Stimulated activated naive CD8-positive, alpha-beta T cell treated with anti-CD3 and anti-CD28 coated beads, Interleukin-15, Interleukin-2, amounts not matched to agents 100 ng/mL and 50 ng/mL, for 24 hours (primary cell): ENCODE results near the gene POTEG.
"Not testable (repeated sequence)": the region's sequence is repeated elsewhere in the genome, so short reads cannot be mapped to it uniquely, and the experiment has no call there.

Experiments used
- H3K27ac Mint-ChIP-seq: one replicate; pipeline ENCODE4 v1.8.0; 2021; ENCODE audit warnings: mild to moderate bottlenecking, mixed read lengths
- H3K27me3 Mint-ChIP-seq: one replicate; pipeline ENCODE4 v1.8.0; 2021; ENCODE audit warnings: mixed read lengths
- H3K36me3 Mint-ChIP-seq: one replicate; pipeline ENCODE4 v1.8.0; 2021; ENCODE audit warnings: low read depth, mixed read lengths
- H3K4me1 Mint-ChIP-seq: one replicate; pipeline ENCODE4 v1.8.0; 2021; ENCODE audit warnings: low read depth, mixed read lengths
- H3K4me3 Mint-ChIP-seq: one replicate; pipeline ENCODE4 v1.8.0; 2021; ENCODE audit warnings: mild to moderate bottlenecking, mixed read lengths
- H3K9me3 Mint-ChIP-seq: one replicate; pipeline ENCODE4 v1.8.0; 2021; ENCODE audit warnings: mixed read lengths

Gene POTEG

GRCh38 chr14:19386996-19387395 lies 47.1 kb downstream of the POTEG start:
- not testable (repeated sequence) for H3K27me3 Mint-ChIP-seq, H3K4me3 Mint-ChIP-seq, H3K36me3 Mint-ChIP-seq, H3K9me3 Mint-ChIP-seq, H3K27ac Mint-ChIP-seq, H3K4me1 Mint-ChIP-seq

- not testable (repeated sequence) for H3K36me3 Mint-ChIP-seq, H3K4me1 Mint-ChIP-seq, H3K9me3 Mint-ChIP-seq, H3K27ac Mint-ChIP-seq, H3K4me3 Mint-ChIP-seq, H3K27me3 Mint-ChIP-seq
These were observed 47.8 kb downstream of the POTEG start for GRCh38 chr14:19386309-19386708.

GRCh38 chr14:19384088-19384781 lies 49.9 kb downstream of the POTEG start:
- H3K27ac Mint-ChIP-seq, H3K27me3 Mint-ChIP-seq, H3K4me3 Mint-ChIP-seq, H3K36me3 Mint-ChIP-seq, H3K9me3 Mint-ChIP-seq, H3K4me1 Mint-ChIP-seq: not testable (repeated sequence)

GRCh38 chr14:19383008-19383584 lies 51.0 kb downstream of the POTEG start:
- H3K9me3 Mint-ChIP-seq, H3K27ac Mint-ChIP-seq, H3K4me1 Mint-ChIP-seq, H3K4me3 Mint-ChIP-seq, H3K27me3 Mint-ChIP-seq, H3K36me3 Mint-ChIP-seq: not testable (repeated sequence)

DNA sequence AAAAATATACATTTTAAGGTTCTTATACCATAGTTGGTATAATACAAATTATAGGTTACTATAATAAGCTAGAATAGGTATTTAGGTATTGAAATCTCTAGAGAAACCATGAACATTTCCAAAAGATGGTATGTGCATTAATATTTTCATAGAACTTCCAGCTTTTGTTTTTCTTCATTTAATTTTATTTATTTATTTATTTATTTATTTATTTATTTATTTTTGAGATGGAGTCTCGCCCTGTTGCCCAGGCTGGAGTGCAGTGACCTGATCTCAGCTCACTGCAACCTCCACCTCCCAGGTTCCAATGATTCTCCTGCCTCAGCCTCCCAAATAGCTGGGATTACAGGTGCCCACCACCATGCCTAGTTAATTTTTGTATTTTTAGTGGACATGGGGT lies 54.0 kb downstream of the POTEG start:
- H3K9me3 Mint-ChIP-seq, H3K36me3 Mint-ChIP-seq, H3K27ac Mint-ChIP-seq, H3K4me1 Mint-ChIP-seq, H3K4me3 Mint-ChIP-seq, H3K27me3 Mint-ChIP-seq: not testable (repeated sequence)

- H3K36me3 Mint-ChIP-seq, H3K27me3 Mint-ChIP-seq, H3K27ac Mint-ChIP-seq, H3K4me1 Mint-ChIP-seq, H3K9me3 Mint-ChIP-seq, H3K4me3 Mint-ChIP-seq: not testable (repeated sequence)
These were observed 59.7 kb downstream of the POTEG start for GRCh38 chr14:19374451-19374903.

GRCh38 chr14:19372813-19373500 lies 61.2 kb downstream of the POTEG start:
- H3K4me1 Mint-ChIP-seq, H3K27me3 Mint-ChIP-seq, H3K9me3 Mint-ChIP-seq, H3K36me3 Mint-ChIP-seq, H3K27ac Mint-ChIP-seq, H3K4me3 Mint-ChIP-seq: not testable (repeated sequence)

- not testable (repeated sequence) for H3K27me3 Mint-ChIP-seq, H3K27ac Mint-ChIP-seq, H3K9me3 Mint-ChIP-seq, H3K4me1 Mint-ChIP-seq, H3K36me3 Mint-ChIP-seq, H3K4me3 Mint-ChIP-seq
These were observed 62.4 kb downstream of the POTEG start for GRCh38 chr14:19371767-19372166.

- H3K27ac Mint-ChIP-seq, H3K4me1 Mint-ChIP-seq, H3K36me3 Mint-ChIP-seq, H3K9me3 Mint-ChIP-seq, H3K4me3 Mint-ChIP-seq, H3K27me3 Mint-ChIP-seq: not testable (repeated sequence)
These were observed 71.3 kb downstream of the POTEG start for GRCh38 chr14:19362803-19363202.

DNA sequence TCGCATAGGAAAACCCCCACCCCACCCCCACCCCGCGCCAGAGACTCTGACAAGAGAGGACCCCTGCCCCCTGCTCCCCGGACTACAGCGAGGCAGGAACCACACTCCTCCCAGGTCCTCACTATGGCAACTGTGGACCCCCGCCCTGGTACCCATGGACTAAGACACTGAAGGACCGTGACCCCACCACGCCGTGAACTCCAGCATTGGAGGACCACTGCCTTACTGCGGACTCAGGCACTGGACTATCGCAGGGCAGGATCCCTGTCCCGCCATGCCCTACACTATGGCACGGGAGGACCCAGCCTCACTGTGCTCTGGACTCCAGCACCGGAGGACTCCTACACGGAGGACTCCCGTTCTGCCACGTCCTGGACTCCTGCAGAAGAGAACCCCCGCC lies 71.8 kb downstream of the POTEG start:
- H3K9me3 Mint-ChIP-seq, H3K27ac Mint-ChIP-seq, H3K27me3 Mint-ChIP-seq, H3K36me3 Mint-ChIP-seq, H3K4me1 Mint-ChIP-seq, H3K4me3 Mint-ChIP-seq: not testable (repeated sequence)

DNA sequence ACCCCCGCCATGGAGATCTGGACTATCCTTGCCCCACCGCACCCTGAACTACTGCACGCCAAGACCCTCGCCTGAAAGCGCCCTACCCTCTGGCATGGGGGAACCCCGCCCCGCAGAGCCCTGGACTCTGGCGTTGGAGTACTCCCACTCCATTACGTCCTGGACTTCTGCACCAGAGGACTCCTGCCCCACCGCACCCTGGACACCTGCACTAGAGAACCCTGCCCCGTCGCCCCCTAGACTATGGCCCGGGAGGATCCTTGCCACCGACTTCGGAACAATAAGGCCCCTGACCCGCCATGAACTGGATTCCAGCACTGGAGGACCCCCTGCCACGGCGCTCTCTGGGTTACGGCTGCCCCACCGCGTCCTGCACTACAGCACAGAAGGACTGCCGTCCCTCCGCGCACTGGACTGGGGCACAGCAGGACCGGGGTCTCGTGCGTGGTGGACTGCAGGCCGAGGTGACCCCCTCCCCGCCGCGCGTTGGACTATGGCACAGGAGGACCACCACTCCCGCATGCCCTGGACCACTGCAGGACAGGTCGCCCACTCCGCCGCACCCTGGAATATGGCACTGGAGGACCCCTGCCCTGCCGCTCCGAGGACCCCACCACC lies 72.4 kb downstream of the POTEG start:
- not testable (repeated sequence) for H3K27ac Mint-ChIP-seq, H3K4me3 Mint-ChIP-seq, H3K9me3 Mint-ChIP-seq, H3K27me3 Mint-ChIP-seq, H3K4me1 Mint-ChIP-seq, H3K36me3 Mint-ChIP-seq

DNA sequence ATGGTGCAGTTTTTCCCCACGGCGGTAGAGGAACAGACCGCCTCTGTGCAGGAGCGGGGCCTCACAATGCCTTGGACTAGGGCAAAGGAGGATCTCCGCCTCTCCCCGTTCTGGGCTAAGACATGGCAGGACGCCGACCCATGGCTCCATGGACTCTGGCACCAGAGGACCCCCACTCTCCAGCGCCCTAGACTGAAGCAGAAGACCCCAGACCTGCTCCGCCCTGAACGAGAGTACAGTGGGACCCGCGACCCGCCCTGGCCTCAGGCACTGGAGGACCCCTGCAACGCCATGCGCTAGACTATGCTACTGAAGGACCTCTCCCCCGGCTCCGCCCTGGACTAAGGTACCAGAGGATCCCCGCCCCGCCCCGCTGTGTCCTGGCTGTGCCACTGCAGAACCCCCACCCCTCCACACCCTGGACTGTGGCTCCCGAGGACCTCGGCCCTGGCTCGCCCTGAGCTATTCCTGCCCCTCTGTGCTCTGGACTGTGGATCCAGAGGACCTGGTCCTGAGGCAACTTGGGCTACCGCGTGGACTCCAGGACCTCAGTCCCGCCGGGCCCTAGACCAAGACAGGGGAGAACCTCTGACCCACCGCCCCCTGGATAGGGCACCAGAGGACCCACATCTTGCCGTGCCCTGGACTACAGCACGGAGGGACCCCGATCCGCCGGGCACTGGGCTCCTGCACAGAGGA lies 73.1 kb downstream of the POTEG start:
- H3K36me3 Mint-ChIP-seq, H3K9me3 Mint-ChIP-seq, H3K27ac Mint-ChIP-seq, H3K27me3 Mint-ChIP-seq, H3K4me3 Mint-ChIP-seq, H3K4me1 Mint-ChIP-seq: not testable (repeated sequence)
